ENCODE data around the gene C1QBP. TPM values are rescaled to one million over a fixed set of nuclear protein-coding genes. Genes with fewer than 3 reads are reported as not detected.
"Not testable (repeated sequence)": the region's sequence is repeated elsewhere in the genome, so short reads cannot be mapped to it uniquely, and the experiment has no call there.

C1QBP gene
- total RNA-seq, result 190 and 289 TPM in 2 replicates

GRCh38 chr17:5438716-5439445 is at the start of gene C1QBP:
C1QBP (minus strand) TSS chr17:5439155; CDS start chr17:5439073, 82 bp downstream.
- DNase-seq (ENCODE audit: low read depth), result peak; percentile 83

- no peak for DNase-seq (ENCODE audit: low read depth)
These were observed 49.8 kb upstream of the C1QBP start for GRCh38 chr17:5488752-5489151.

- peak; percentile 96 for DNase-seq (ENCODE audit: low read depth)
These were observed 47.5 kb upstream of the C1QBP start, which contains the start of gene MIS12 for GRCh38 chr17:5486206-5487124. MIS12 (plus strand) TSS chr17:5486566; CDS start chr17:5488863, 2,297 bp downstream.

GRCh38 chr17:5485270-5486205 is 46.6 kb upstream of the C1QBP start, which contains the start of gene DERL2:
DERL2 (minus strand) TSS chr17:5486178; CDS start chr17:5486161, 17 bp downstream.
- peak; percentile 22 for DNase-seq (ENCODE audit: low read depth)

- DNase-seq (ENCODE audit: low read depth), result no peak
These were observed 42.5 kb upstream of the C1QBP start for GRCh38 chr17:5481451-5481850.

- no peak for DNase-seq (ENCODE audit: low read depth)
These were observed 42.0 kb upstream of the C1QBP start for GRCh38 chr17:5480962-5481361.

- no peak for DNase-seq (ENCODE audit: low read depth)
These were observed 40.0 kb upstream of the C1QBP start for GRCh38 chr17:5478992-5479391.

GRCh38 chr17:5473906-5474305 is 35.0 kb upstream of the C1QBP start:
- no peak for DNase-seq (ENCODE audit: low read depth)

GRCh38 chr17:5472511-5472910 is 33.6 kb upstream of the C1QBP start:
- DNase-seq (ENCODE audit: low read depth), result no peak

GRCh38 chr17:5468075-5468473 is 29.1 kb upstream of the C1QBP start:
- no peak for DNase-seq (ENCODE audit: low read depth)

GRCh38 chr17:5467416-5467815 is 28.5 kb upstream of the C1QBP start:
- DNase-seq (ENCODE audit: low read depth), result no peak

- no peak for DNase-seq (ENCODE audit: low read depth)
These were observed 27.3 kb upstream of the C1QBP start for GRCh38 chr17:5466295-5466694.

- no peak for DNase-seq (ENCODE audit: low read depth)
These were observed 26.0 kb upstream of the C1QBP start for GRCh38 chr17:5464717-5465507.

GRCh38 chr17:5446786-5447185 is 7.8 kb upstream of the C1QBP start:
- DNase-seq (ENCODE audit: low read depth), result no peak

- DNase-seq (ENCODE audit: low read depth), result no peak
These were observed 5.3 kb upstream of the C1QBP start for GRCh38 chr17:5444209-5444608.

GRCh38 chr17:5443728-5444127 is 4.8 kb upstream of the C1QBP start:
- DNase-seq (ENCODE audit: low read depth), result no peak

GRCh38 chr17:5439446-5439764 is 450 bp upstream of the C1QBP start:
- DNase-seq (ENCODE audit: low read depth), result no peak

GRCh38 chr17:5437721-5438317 is 1.1 kb downstream of the C1QBP start:
- DNase-seq (ENCODE audit: low read depth), result peak; percentile 20

GRCh38 chr17:5435781-5436315 is 3.1 kb downstream of the C1QBP start:
- not testable (repeated sequence) for DNase-seq (ENCODE audit: low read depth)

- no peak for DNase-seq (ENCODE audit: low read depth)
These were observed 4.0 kb downstream of the C1QBP start for GRCh38 chr17:5434984-5435383.
